ENCODE data around the gene HRAS. TPM values are rescaled to one million over a fixed set of nuclear protein-coding genes. Genes with fewer than 3 reads are reported as not detected.
A peak's percentile ranks its signal among the peaks of the same experiment; 100 is the strongest.

The HRAS gene
- total and polyA plus RNA-seq, 10 of the 15 experiments (the other 5 are each of a cell fraction or from before 2014, with no cell fraction given) = 2.8 to 72.4 (median 31.7) TPM

DNA sequence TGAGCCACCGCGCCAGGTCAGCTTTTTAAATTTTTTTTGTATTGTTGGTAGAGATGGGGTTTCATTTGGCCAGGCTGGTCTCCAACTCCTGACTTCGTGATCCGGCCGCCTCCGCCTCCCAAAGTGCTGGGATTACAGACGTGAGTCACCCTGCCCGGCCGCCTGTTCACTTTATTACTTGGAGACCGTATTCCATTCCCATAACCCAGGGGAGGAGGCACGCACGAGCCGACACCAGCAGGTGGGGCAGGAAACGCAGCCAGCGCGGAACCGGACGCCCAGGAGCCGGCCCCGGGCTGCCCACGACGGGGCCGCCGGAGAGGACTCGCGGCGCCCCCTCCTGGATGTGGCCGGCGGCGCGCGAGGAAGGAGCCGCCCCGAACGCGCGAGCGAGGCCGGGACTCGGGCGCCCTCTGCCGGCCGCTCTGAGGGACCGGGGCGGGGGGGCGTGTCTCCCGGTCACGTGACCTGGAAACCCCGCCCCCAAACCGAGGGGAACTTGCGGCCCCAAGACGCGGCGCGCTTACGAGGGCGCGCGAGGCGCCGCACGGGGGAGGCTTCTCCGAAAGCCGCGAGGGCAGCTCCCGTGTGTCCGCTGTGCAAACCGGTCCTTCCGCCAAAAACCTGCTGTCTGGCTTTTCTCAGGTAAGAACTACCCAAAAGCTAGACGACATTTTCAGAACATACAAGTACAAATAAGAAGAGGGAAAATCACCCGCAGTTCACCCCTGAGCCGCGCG lies 16.7 kb downstream of the HRAS start:
- Histone ChIP-seq H3K36me3 (ENCODE audit: control insufficient read depth in 2 of 2, insufficient read depth in 2 of 2, low read length in 1 of 2) (peaks cover 0 to 3% of the 10 kb centered on the region in 2 experiments; a peak in 1 of 4 replicates), H3K4me2 (ENCODE audit: control insufficient read depth, insufficient read depth) (peak overlapping the region; percentile 87), H3K27me3 (replicated peaks in 1 of 2; ENCODE audit: control insufficient read depth in 2 of 2, insufficient read depth in 2 of 2, low read length in 1 of 2) (no peaks in the 10 kb centered on the region), H3K9ac (ENCODE audit: control insufficient read depth, insufficient read depth, low read length) (no peak overlapping the region), H3K4me3 (no peak overlapping the region; the same call in 1 of the 2 replicates), H4K20me1 (ENCODE audit: control insufficient read depth, insufficient read depth) (no peaks in the 10 kb centered on the region), H2AFZ (ENCODE audit: control insufficient read depth, low read depth, low read length) (peak overlapping the region; percentile 75), H3K4me1 (ENCODE audit: control insufficient read depth, insufficient read depth, low read length) (peaks cover 3% of the 10 kb centered on the region; the same call in 1 of the 2 replicates), H3K27ac (ENCODE audit: control insufficient read depth, insufficient read depth) (no peak overlapping the region), H3K9me3 (replicated peaks; ENCODE audit: control insufficient read depth, insufficient read depth, low read length) (no peaks in the 10 kb centered on the region), H3K79me2 (ENCODE audit: control insufficient read depth, insufficient read depth, low read length) (no peaks in the 10 kb centered on the region)
- intact Hi-C loops (cut with micrococcal nuclease; ENCODE audit: unreplicated experiment) = loop anchor here (2.0 kb wide), 1 partner anchor 210 kb away; no protein-coding TSS in a partner anchor
- 19% methylated on average over 59 of the region's 74 CpGs for WGBS (ENCODE audit: insufficient coverage, insufficient replicate concordance, low lambda C conversion rate, missing lambda C conversion rate)
- SMC1A ChIA-PET (ENCODE audit: uncharacterized antibody, unreplicated experiment) = interaction anchor here (0.7 to 1.6 kb wide), 5 partner anchors 15 to 154 kb away, joined by 3 to 5 read pairs (median 4); no protein-coding TSS in a partner anchor
- DNase-seq (ENCODE audit: low read depth, low spot score) = no peak
- CTCF ChIA-PET = interaction anchor here (0.6 to 2.3 kb wide), 20 partner anchors 10 to 316 kb away, joined by 3 to 20 read pairs (median 4); partner anchors contain the start of genes HRAS, PTDSS2 and RNH1
- in situ Hi-C loops (cut with MboI) = no loop called here
- POLR2A ChIA-PET = interaction anchor here (0.6 to 1.1 kb wide), 3 partner anchors 15 to 179 kb away, joined by 3 read pairs; no protein-coding TSS in a partner anchor
- RAD21 ChIA-PET (ENCODE audit: unreplicated experiment) = interaction anchor here (0.7 to 2.0 kb wide), 4 partner anchors 18 to 207 kb away, joined by 3 to 8 read pairs (median 6); no protein-coding TSS in a partner anchor
- BruUV-seq (replicated peaks) = no TSS peak
- peak; percentile 99 for ATAC-seq
- FAIRE-seq = peak; percentile 61
- TF ChIP-seq CHD4 (IDR thresholded peaks at IDR 0.05) = no peak
- no peak for TF ChIP-seq YBX1 (IDR thresholded peaks at IDR 0.05)
- peak; percentile 20; the same call in 1 of the 2 replicates for TF ChIP-seq CREM (IDR thresholded peaks at IDR 0.05; ENCODE audit: low read depth)
- no peak for TF ChIP-seq SREBF2 (IDR thresholded peaks at IDR 0.05; ENCODE audit: low read length)
- TF ChIP-seq, protein P1, sequence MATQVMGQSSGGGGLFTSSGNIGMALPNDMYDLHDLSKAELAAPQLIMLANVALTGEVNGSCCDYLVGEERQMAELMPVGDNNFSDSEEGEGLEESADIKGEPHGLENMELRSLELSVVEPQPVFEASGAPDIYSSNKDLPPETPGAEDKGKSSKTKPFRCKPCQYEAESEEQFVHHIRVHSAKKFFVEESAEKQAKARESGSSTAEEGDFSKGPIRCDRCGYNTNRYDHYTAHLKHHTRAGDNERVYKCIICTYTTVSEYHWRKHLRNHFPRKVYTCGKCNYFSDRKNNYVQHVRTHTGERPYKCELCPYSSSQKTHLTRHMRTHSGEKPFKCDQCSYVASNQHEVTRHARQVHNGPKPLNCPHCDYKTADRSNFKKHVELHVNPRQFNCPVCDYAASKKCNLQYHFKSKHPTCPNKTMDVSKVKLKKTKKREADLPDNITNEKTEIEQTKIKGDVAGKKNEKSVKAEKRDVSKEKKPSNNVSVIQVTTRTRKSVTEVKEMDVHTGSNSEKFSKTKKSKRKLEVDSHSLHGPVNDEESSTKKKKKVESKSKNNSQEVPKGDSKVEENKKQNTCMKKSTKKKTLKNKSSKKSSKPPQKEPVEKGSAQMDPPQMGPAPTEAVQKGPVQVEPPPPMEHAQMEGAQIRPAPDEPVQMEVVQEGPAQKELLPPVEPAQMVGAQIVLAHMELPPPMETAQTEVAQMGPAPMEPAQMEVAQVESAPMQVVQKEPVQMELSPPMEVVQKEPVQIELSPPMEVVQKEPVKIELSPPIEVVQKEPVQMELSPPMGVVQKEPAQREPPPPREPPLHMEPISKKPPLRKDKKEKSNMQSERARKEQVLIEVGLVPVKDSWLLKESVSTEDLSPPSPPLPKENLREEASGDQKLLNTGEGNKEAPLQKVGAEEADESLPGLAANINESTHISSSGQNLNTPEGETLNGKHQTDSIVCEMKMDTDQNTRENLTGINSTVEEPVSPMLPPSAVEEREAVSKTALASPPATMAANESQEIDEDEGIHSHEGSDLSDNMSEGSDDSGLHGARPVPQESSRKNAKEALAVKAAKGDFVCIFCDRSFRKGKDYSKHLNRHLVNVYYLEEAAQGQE (IDR thresholded peaks at IDR 0.05; ENCODE audit: low read depth, low read length) = no peak
- peak; percentile 98 for TF ChIP-seq RAD51 (IDR thresholded peaks at IDR 0.05)
- no peak for TF ChIP-seq CBX3 (IDR thresholded peaks at IDR 0.05; ENCODE audit: borderline replicate concordance, low read depth)
- no peak for TF ChIP-seq TCF3 (IDR thresholded peaks at IDR 0.05; ENCODE audit: borderline replicate concordance, insufficient read depth, low read depth, low read length)
- TF ChIP-seq FOXK2 (IDR thresholded peaks at IDR 0.05) = no peak
- TF ChIP-seq KDM1A (IDR thresholded peaks at IDR 0.05; ENCODE audit: borderline replicate concordance) = no peak
- TF ChIP-seq ZNF274 (IDR thresholded peaks at IDR 0.05; ENCODE audit: insufficient read depth, insufficient read length) = no peak
- no peak for TF ChIP-seq ATF7 (IDR thresholded peaks at IDR 0.05; ENCODE audit: low read depth)
- TF ChIP-seq MEF2A (IDR thresholded peaks at IDR 0.05; ENCODE audit: insufficient read depth, low read depth, low read length) = no peak
- TF ChIP-seq MLLT1 (IDR thresholded peaks at IDR 0.05) = no peak
- TF ChIP-seq, protein P2, sequence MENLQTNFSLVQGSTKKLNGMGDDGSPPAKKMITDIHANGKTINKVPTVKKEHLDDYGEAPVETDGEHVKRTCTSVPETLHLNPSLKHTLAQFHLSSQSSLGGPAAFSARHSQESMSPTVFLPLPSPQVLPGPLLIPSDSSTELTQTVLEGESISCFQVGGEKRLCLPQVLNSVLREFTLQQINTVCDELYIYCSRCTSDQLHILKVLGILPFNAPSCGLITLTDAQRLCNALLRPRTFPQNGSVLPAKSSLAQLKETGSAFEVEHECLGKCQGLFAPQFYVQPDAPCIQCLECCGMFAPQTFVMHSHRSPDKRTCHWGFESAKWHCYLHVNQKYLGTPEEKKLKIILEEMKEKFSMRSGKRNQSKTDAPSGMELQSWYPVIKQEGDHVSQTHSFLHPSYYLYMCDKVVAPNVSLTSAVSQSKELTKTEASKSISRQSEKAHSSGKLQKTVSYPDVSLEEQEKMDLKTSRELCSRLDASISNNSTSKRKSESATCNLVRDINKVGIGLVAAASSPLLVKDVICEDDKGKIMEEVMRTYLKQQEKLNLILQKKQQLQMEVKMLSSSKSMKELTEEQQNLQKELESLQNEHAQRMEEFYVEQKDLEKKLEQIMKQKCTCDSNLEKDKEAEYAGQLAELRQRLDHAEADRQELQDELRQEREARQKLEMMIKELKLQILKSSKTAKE (IDR thresholded peaks at IDR 0.05; ENCODE audit: low read depth, poor library complexity, severe bottlenecking) = no peak
- TF ChIP-seq IKZF1 (conservative IDR thresholded peaks at IDR 0.05) = peak; percentile 85
- TF ChIP-seq MYC (IDR thresholded peaks at IDR 0.05; ENCODE audit: insufficient read depth, insufficient read length, insufficient replicate concordance, low read length, severe bottlenecking) = no peak
